Astrocyte (in vitro differentiated cells and primary cell): ENCODE results near the gene KTI12.

Experiments
- EZH2 ChIP-seq: IDR thresholded peaks from 2 replicates; pipeline ENCODE4 v1.6.1; 2012; ENCODE audit warnings: mild to moderate bottlenecking, low read length, inconsistent platforms; ENCODE audit not compliant: insufficient read depth
- TF ChIP-seq, protein P1 (sequence below): IDR thresholded peaks from 2 replicates; pipeline ENCODE4 v1.5.1; 2011; ENCODE audit warnings: low read depth, mild to moderate bottlenecking, inconsistent platforms, low read length, moderate library complexity; ENCODE audit not compliant: insufficient read depth

DNA sequence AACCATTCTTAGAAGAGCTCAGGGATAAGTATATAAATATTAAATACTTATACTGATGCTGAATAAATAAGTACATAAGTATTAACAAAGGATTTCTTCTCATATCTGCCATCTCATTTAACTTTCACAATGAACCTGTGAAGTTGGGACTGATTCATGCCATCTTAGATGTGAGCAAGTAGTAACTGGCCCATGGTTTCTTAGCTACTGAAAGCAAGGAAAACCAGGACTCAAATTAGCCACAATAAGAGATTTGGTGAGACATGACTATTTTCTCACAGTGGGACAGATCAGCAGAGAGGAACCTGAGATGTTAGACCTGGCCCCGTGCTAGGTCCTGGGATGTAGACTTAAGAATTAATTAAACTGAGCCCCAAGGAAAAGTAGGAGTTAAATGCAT lies 34.9 kb downstream of the KTI12 start:
- no peak for TF ChIP-seq EZH2
- TF ChIP-seq, protein P1, sequence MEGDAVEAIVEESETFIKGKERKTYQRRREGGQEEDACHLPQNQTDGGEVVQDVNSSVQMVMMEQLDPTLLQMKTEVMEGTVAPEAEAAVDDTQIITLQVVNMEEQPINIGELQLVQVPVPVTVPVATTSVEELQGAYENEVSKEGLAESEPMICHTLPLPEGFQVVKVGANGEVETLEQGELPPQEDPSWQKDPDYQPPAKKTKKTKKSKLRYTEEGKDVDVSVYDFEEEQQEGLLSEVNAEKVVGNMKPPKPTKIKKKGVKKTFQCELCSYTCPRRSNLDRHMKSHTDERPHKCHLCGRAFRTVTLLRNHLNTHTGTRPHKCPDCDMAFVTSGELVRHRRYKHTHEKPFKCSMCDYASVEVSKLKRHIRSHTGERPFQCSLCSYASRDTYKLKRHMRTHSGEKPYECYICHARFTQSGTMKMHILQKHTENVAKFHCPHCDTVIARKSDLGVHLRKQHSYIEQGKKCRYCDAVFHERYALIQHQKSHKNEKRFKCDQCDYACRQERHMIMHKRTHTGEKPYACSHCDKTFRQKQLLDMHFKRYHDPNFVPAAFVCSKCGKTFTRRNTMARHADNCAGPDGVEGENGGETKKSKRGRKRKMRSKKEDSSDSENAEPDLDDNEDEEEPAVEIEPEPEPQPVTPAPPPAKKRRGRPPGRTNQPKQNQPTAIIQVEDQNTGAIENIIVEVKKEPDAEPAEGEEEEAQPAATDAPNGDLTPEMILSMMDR, result no peak
